ENCODE data around the gene PLA2G2A. TPM values are rescaled to one million over a fixed set of nuclear protein-coding genes. Genes with fewer than 3 reads are reported as not detected.
"Not testable (repeated sequence)": the region's sequence is repeated elsewhere in the genome, so short reads cannot be mapped to it uniquely, and the experiment has no call there.

PLA2G2A gene
- total RNA-seq, result not detected

- Mint-ChIP-seq H3K4me3 (no peak within 1 kb of the TSS), H3K27me3 (ENCODE audit: low read depth) (peaks cover 13% of the 10 kb centered on the region), H3K9me3 (no peaks in the 10 kb centered on the region), H3K4me1 (ENCODE audit: low read depth) (peaks cover 2% of the 10 kb centered on the region), H3K27ac (no peak within 1 kb of the TSS), H3K36me3 (ENCODE audit: low read depth) (no peaks in the 10 kb centered on the region)
- DNase-seq, result no peak
- intact Hi-C loops (cut with micrococcal nuclease), result no loop called here
- CTCF ChIA-PET, result no interaction called here
Observed at GRCh38 chr1:19979494-19979977, at the start of gene PLA2G2A. Gene PLA2G2A, minus strand, starts transcription at chr1:19979618. Its CDS starts 845 bp downstream, at chr1:19978773.

GRCh38 chr1:20028726-20029125, 49.3 kb upstream of the PLA2G2A start:
- H3K9me3 Mint-ChIP-seq, result no peaks in the 10 kb centered on the region
- no peaks in the 10 kb centered on the region for H3K36me3 Mint-ChIP-seq (ENCODE audit: low read depth)
- peaks cover 25% of the 10 kb centered on the region for H3K27me3 Mint-ChIP-seq (ENCODE audit: low read depth)
- H3K27ac Mint-ChIP-seq, result no peak overlapping the region
- H3K4me1 Mint-ChIP-seq (ENCODE audit: low read depth), result no peaks in the 10 kb centered on the region
- no peak overlapping the region for H3K4me3 Mint-ChIP-seq
- intact Hi-C loops (cut with micrococcal nuclease), result no loop called here
- CTCF ChIA-PET, result no interaction called here
- DNase-seq, result no peak

DNA sequence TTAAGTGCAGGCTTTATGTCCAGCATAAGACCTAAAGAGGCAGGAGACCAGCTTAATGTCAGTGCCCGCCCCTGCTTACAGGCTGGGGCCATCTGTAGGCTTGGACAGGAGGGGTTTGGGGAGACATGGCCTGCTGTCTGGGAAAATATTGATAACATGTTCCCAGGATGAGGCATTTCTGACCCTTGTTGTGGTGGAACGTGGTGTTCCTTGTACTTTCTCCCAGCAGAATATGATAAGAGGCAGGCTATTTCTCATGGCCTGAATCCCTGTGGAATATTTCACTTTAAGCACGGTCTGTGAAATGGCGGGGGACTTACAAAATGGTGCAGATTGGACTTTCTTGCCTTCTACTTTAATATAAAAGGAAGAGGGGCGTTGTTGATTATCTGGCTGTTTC, 48.7 kb upstream of the PLA2G2A start:
- H3K4me1 Mint-ChIP-seq (ENCODE audit: low read depth), result no peaks in the 10 kb centered on the region
- intact Hi-C loops (cut with micrococcal nuclease), result no loop called here
- H3K27ac Mint-ChIP-seq, result no peak overlapping the region
- CTCF ChIA-PET, result no interaction called here
- H3K27me3 Mint-ChIP-seq (ENCODE audit: low read depth), result peaks cover 25% of the 10 kb centered on the region
- H3K4me3 Mint-ChIP-seq, result no peak overlapping the region
- H3K36me3 Mint-ChIP-seq (ENCODE audit: low read depth), result no peaks in the 10 kb centered on the region
- no peaks in the 10 kb centered on the region for H3K9me3 Mint-ChIP-seq
- no peak for DNase-seq

- intact Hi-C loops (cut with micrococcal nuclease), result no loop called here
- Mint-ChIP-seq H3K36me3 (ENCODE audit: low read depth) (peaks cover 3% of the 10 kb centered on the region), H3K9me3 (peaks cover 25% of the 10 kb centered on the region), H3K27ac (no peak overlapping the region), H3K27me3 (ENCODE audit: low read depth) (peaks cover 4% of the 10 kb centered on the region), H3K4me3 (no peak overlapping the region), H3K4me1 (ENCODE audit: low read depth) (no peaks in the 10 kb centered on the region)
- DNase-seq, result no peak
- CTCF ChIA-PET, result no interaction called here
Observed at GRCh38 chr1:20017741-20018140, 38.3 kb upstream of the PLA2G2A start.

- Mint-ChIP-seq H3K36me3 (ENCODE audit: low read depth) (peaks cover 3% of the 10 kb centered on the region), H3K27ac (no peak overlapping the region), H3K4me1 (ENCODE audit: low read depth) (no peaks in the 10 kb centered on the region), H3K4me3 (no peak overlapping the region), H3K27me3 (ENCODE audit: low read depth) (peaks cover 4% of the 10 kb centered on the region), H3K9me3 (peaks cover 21% of the 10 kb centered on the region)
- no peak for DNase-seq
- intact Hi-C loops (cut with micrococcal nuclease), result no loop called here
- CTCF ChIA-PET, result no interaction called here
Observed at GRCh38 chr1:20014153-20014552, 34.7 kb upstream of the PLA2G2A start.

DNA sequence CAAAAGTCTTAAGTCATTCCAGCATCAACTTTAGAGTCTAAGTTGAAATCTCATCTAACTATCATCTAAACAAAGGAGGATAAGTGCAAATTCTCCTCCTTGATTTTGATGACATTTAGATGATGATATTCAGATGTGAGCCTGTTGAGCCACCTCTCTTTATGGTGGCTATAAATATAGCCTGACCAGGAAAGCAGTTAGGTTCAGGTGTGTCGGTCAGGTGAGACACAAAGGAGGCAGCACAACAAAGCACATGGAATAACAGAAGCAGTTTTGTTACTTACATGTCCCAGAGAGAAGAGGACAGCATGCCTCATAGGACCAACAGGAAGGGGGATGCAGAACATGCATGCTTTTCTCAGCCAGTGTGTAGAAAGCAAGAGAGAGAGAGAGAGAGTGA, 30.6 kb upstream of the PLA2G2A start:
- H3K27ac Mint-ChIP-seq, result no peak overlapping the region
- no peaks in the 10 kb centered on the region for H3K36me3 Mint-ChIP-seq (ENCODE audit: low read depth)

GRCh38 chr1:20009212-20009611, 29.8 kb upstream of the PLA2G2A start:
- Mint-ChIP-seq H3K27ac (no peak overlapping the region), H3K4me3 (no peak overlapping the region), H3K4me1 (ENCODE audit: low read depth) (no peaks in the 10 kb centered on the region), H3K27me3 (ENCODE audit: low read depth) (peaks cover 18% of the 10 kb centered on the region), H3K9me3 (peaks cover 2% of the 10 kb centered on the region), H3K36me3 (ENCODE audit: low read depth) (no peaks in the 10 kb centered on the region)
- CTCF ChIA-PET, result no interaction called here
- no peak for DNase-seq
- intact Hi-C loops (cut with micrococcal nuclease), result no loop called here

More for the DNA sequence above, 30.6 kb upstream of the PLA2G2A start:
- CTCF ChIA-PET, result no interaction called here
- Mint-ChIP-seq H3K4me1 (ENCODE audit: low read depth) (no peaks in the 10 kb centered on the region), H3K27me3 (ENCODE audit: low read depth) (peaks cover 11% of the 10 kb centered on the region), H3K9me3 (peaks cover 6% of the 10 kb centered on the region), H3K4me3 (no peak overlapping the region)
- no peak for DNase-seq
- intact Hi-C loops (cut with micrococcal nuclease), result no loop called here

DNA sequence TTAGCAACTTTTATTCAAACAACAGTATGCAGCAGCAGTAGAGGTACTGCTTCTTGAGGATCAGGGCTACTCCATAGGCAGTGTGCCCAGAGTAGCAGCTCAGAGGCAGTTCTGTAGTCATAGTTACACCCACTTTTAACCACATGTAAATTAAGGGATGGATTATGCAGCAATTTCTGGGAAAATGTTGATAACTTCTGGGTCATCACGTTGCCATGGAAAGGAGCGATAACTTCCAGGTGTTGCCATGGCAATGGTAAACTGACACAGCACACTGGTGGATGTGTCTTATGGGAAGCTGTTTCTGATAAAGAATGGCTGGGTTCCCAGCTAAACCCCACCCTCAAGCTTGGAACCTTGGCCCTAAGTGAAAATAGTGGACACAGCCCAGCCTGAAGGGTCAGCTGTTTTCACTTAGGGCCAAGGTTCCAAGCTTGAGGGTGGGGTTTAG, 29.0 kb upstream of the PLA2G2A start:
- intact Hi-C loops (cut with micrococcal nuclease), result no loop called here

DNA sequence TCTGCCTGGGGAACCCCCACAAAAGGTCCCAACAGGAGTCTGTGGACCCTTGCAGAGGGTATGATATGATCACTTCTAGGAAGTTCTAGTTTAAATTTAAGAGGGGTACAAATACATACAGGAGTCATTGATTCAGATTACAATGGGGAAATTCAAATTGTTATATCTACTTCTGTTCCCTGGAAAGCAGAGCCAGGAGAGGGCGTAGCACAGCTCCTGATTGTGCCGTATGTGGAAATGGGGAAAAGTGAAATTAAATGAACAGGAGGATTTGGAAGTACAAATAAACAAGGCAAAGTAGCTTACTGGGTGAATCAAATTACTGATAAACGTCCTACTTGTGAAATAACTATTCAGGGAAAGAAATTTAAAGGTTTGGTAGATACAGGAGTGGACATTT, 19.4 kb upstream of the PLA2G2A start:
- H3K9me3 Mint-ChIP-seq; H3K4me3 Mint-ChIP-seq; intact Hi-C loops (cut with micrococcal nuclease); H3K36me3 Mint-ChIP-seq (ENCODE audit: low read depth); H3K4me1 Mint-ChIP-seq (ENCODE audit: low read depth); DNase-seq; H3K27ac Mint-ChIP-seq: not testable (repeated sequence)
- CTCF ChIA-PET, result interaction anchor here (0.9 kb wide), 1 partner anchor 10 kb away, joined by 3 read pairs; no protein-coding TSS in a partner anchor
- H3K27me3 Mint-ChIP-seq (ENCODE audit: low read depth), result peaks cover 49% of the 10 kb centered on the region

More for the DNA sequence above, 29.0 kb upstream of the PLA2G2A start:
- Mint-ChIP-seq H3K4me1 (ENCODE audit: low read depth) (no peaks in the 10 kb centered on the region), H3K9me3 (peaks cover 4% of the 10 kb centered on the region), H3K4me3 (no peak overlapping the region), H3K36me3 (ENCODE audit: low read depth) (no peaks in the 10 kb centered on the region), H3K27ac (no peak overlapping the region), H3K27me3 (ENCODE audit: low read depth) (peaks cover 22% of the 10 kb centered on the region)
- DNase-seq, result no peak
- CTCF ChIA-PET, result no interaction called here

GRCh38 chr1:19990689-19991088, 11.3 kb upstream of the PLA2G2A start:
- intact Hi-C loops (cut with micrococcal nuclease), result no loop called here
- CTCF ChIA-PET, result interaction anchor here (0.7 kb wide), 1 partner anchor 503 kb away, joined by 4 read pairs; no protein-coding TSS in a partner anchor
- Mint-ChIP-seq H3K36me3 (ENCODE audit: low read depth) (no peaks in the 10 kb centered on the region), H3K4me1 (ENCODE audit: low read depth) (no peaks in the 10 kb centered on the region), H3K4me3 (no peak overlapping the region), H3K27me3 (ENCODE audit: low read depth) (peaks cover 46% of the 10 kb centered on the region), H3K27ac (no peak overlapping the region), H3K9me3 (no peaks in the 10 kb centered on the region)
- no peak for DNase-seq

DNA sequence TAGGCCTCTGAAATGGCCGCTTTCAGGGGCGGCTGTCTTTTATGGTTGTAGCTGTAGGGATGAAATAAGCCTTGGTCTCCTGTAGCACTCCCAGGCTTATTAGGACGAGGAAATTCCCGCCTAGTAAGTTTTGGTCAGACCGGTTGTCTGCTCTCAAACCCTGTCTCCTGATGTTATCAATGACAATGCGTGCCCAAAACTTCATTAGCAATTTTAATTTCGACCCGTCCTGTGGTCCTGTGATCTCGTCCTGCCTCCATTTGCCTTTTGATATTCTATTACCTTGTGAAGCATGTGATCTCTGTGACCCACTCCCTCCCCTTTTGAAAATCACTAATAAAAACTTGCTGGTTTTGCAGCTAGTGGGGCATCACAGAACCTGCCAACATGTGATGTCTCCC, 10.8 kb upstream of the PLA2G2A start:
- H3K9me3 Mint-ChIP-seq; H3K36me3 Mint-ChIP-seq (ENCODE audit: low read depth); H3K4me1 Mint-ChIP-seq (ENCODE audit: low read depth); H3K4me3 Mint-ChIP-seq; H3K27ac Mint-ChIP-seq; DNase-seq; intact Hi-C loops (cut with micrococcal nuclease); CTCF ChIA-PET: not testable (repeated sequence)
- peaks cover 46% of the 10 kb centered on the region for H3K27me3 Mint-ChIP-seq (ENCODE audit: low read depth)

- no peaks in the 10 kb centered on the region for H3K9me3 Mint-ChIP-seq
- intact Hi-C loops (cut with micrococcal nuclease), result no loop called here
- DNase-seq, result no peak
- peaks cover 41% of the 10 kb centered on the region for H3K27me3 Mint-ChIP-seq (ENCODE audit: low read depth)
- H3K27ac Mint-ChIP-seq, result no peak overlapping the region
- CTCF ChIA-PET, result interaction anchor here (1.0 kb wide), 1 partner anchor 10 kb away, joined by 3 read pairs; no protein-coding TSS in a partner anchor
- H3K4me3 Mint-ChIP-seq, result no peak overlapping the region
- H3K36me3 Mint-ChIP-seq (ENCODE audit: low read depth), result no peaks in the 10 kb centered on the region
- no peaks in the 10 kb centered on the region for H3K4me1 Mint-ChIP-seq (ENCODE audit: low read depth)
Observed at GRCh38 chr1:19988267-19989006, 9.0 kb upstream of the PLA2G2A start.

GRCh38 chr1:19987719-19988118, 8.3 kb upstream of the PLA2G2A start:
- CTCF ChIA-PET, result no interaction called here
- no peaks in the 10 kb centered on the region for H3K4me1 Mint-ChIP-seq (ENCODE audit: low read depth)
- no peak overlapping the region for H3K27ac Mint-ChIP-seq
- no peak overlapping the region for H3K4me3 Mint-ChIP-seq
- no peaks in the 10 kb centered on the region for H3K9me3 Mint-ChIP-seq
- H3K36me3 Mint-ChIP-seq (ENCODE audit: low read depth), result no peaks in the 10 kb centered on the region
- peaks cover 35% of the 10 kb centered on the region for H3K27me3 Mint-ChIP-seq (ENCODE audit: low read depth)
- intact Hi-C loops (cut with micrococcal nuclease), result no loop called here
- no peak for DNase-seq
